HG03575 (cell line): ENCODE results near the gene QRICH2.
A peak's percentile ranks its signal among the peaks of the same experiment; 100 is the strongest.
"Not testable (repeated sequence)": the region's sequence is repeated elsewhere in the genome, so short reads cannot be mapped to it uniquely, and the experiment has no call there.

Experiments
- ATAC-seq: cut with Tn5 transposase; IDR thresholded peaks from one replicate; pipeline ENCODE4 v1.9.1; 2021; ENCODE audit not compliant: unreplicated experiment, insufficient number of reproducible peaks, low FRiP score; ENCODE audit errors: extremely low read depth

QRICH2 gene

DNA sequence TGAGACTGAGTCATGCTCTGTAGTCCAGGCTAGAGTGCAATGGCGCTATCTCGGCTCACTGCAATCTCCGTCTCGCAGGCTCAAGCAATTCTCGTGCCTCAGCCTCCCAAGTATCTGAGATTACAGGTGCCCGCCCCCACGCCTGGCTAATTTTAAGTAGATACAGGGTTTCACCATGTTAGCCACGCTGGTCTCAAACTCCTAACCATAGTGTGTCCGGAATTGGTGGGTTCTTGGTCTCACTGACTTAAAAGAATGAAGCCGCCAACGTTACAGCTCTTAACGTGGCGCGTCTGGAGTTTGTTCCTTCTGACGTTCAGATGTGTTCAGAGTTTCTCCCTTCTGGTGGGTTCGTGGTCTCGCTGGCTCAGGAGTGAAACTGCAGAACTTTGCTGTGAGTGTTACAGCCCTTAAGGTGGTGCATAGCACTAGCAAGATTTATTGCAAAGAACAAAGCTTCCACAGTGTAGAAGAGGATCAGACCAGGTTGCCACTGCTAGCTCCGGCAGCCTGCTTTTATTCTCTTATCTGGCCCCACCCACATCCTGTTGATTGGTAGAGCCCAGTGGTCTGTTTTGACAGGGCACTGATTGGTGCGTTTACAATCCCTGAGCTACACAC, 51.5 kb downstream of the QRICH2 start:
- ATAC-seq = not testable (repeated sequence)

DNA sequence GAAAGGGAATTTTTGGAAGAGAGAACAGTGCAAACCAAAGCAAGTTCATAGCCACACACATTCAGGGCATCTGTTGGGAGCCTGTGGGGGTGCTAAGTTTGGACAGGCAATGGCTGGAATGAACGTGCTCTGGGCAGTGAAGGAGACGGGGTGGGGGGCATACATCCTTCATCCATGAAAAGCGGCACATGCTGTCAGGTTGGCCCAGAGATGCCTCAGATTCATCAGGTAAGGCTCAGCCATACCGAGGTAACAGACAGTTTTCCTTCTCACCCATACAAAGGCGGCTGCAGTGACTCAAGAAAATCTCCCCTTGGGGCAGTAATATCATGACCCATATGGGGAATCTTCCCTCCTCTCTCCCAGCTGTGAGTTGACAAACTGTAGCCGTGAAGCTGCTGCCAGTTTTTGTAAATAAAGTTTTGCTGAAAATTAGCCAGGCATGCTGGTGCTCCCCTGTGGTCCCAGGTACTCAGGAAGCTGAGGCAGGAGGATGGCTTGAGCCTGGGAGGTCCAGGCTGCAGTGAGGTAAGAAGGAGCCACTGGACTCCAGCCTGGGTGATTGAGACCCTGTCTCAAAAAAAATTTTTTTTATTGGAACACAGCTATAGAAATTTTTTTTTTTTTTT, 52.2 kb downstream of the QRICH2 start:
- no peak for ATAC-seq

DNA sequence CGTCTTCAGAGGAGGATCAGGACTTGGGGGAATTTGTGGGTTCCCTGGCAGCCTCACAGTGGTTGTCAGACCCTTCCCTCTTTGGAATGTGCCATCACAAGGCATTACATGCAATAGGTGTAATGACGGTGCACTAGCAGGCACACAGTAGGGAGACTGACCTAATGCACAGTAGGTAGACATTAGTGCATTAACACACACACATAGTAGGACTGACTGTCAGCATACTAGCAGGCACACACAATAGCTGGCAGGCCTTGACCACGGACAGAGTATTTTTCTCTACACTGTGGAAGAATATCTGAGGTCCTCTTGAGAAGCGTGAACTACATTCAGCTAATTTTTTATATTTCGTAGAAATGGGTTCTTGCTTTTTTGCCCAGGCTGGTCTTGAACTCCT, 53.8 kb downstream of the QRICH2 start:
- ATAC-seq = no peak

DNA sequence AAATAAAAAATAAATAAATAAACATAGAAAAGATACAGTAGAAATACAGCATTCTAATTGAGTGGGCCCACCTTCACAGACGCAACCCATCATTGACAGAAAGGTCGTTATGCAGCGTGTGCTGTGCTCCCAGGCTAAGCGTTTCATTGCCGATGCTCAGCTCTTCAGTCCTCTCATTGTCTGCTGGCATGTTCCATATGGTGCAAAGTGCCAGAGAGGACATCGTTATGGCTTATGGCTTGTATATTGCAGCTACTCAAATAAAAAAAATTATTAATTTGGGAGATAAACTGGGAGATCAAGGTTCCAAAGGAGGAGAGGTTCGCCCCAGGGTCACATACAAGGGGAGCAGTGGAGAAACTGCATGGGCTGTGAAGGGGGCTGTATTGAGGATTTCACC, 54.2 kb downstream of the QRICH2 start:
- ATAC-seq = no peak

DNA sequence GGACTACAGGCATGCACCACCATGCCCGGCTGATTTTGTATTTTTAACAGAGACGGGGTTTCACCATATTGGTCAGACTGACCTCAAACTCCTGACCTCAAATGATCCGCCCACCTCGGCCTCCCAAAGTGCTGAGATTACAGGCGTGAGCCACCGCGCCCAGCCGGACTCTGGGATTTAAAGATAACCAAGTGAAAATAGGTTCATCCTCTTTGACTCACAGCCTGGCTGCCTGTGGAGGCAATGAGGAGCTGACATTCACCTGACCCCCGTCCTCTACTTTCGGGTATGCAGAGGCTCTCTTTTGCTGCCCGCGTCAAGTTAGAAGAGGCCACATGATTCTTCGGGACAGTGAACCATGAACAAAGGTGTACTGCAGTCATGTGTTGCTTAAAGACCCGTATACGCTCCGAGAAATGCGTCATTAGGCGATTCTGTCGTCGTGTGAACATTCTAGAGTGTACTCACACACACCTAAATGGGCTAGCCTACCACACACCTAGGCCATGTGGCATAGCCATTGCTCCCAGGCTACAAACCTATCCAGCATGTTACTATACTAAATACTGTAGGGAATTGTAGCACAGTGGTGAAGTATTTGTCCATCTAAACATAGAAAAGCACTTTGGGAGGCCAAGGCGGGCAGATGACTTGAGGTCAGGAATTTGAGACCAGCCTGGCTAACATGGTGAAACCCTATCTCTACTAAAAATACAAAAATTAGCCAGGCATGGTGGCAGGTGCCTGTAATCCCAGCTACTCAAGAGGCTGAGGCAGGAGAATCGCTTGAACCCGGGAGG, 54.9 kb downstream of the QRICH2 start:
- ATAC-seq = not testable (repeated sequence)

DNA sequence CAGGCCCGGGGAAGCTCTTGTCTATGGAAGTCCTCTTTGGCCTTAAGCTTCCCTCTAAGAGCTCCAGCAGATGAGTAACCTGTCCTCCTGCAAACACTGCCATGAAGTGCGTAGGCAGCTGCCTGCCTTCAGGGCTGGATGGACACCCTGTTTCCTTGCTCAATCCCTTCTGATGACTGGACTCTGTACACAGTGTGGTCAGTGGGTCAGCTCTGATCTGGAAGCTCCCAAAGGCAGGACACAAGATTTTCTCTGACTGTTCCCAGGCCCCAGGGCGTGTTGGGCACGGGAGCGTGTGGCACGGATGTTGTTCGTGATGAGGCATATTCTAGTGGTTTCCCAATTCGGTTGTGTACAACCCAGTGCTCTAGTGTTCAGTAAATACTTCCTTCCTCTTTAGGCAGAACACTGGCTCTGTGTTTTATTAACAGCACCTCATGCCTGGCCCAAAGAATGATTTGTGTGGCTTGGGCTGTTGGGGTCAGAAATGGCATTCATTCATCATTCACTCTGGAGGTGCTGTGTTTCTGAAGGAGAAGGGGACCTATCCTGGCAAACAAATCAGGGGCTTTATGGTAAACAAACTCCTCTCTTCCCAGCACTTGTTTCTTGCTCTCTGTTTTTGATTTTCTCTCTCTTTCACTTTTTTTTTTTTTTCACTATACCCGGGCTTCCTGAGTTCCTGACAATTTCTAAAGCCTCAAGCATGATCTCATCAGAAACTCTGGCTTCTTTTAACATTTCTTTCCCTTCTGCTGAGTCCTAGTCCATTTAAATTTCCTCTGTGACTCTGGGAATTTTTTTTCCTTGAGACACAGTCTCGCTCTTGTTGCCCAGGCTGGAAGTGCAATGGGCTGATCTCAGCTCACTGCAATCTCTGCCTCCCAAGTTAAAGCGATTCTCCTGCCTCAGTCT, 55.8 kb downstream of the QRICH2 start:
- no peak for ATAC-seq

DNA sequence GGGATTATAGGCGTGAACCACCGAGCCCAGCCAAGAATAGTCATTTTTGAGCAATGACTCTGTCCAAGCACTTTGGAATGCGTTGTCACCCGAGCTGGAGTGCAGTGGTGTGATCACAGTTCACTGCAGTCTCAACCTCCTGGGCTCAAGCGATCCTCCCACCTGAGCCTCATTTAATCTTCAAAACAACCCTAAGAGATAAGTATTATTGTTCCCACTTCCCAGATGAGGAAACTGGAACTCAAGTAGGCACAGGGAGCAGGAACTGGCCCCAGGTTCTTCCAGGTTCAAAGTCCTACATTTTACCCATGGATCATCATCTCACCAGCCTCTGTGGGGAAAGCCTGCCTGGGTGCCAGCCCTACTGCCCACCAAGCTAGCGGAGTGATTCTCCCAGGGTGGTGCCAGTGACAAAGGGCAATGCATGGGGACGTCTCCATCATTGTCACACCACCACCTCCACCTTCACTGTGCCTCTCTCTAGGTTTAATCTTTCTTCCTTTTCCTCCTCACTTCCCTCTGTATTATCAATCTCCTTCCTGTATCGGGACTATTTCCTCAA, 56.5 kb downstream of the QRICH2 start:
- ATAC-seq = no peak

DNA sequence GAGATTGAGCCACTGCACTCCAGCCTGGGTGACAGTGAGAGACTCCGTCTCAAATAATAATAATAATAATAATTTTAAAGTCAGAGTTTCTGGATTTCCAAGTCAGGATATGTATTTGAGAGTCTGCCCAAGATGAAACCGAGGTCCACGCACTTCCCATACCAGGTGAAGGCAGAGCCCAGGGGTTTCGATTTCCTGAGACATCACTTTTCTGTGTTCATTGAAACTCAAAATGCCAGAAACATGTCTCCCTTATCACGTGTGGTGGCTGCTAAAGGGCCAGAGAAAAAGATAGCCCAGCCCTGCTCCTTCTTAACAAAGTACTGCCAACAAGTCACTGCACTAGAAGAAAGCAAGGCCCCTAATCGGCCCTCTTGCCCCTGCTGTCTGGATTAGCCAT, 57.9 kb downstream of the QRICH2 start:
- no peak for ATAC-seq

DNA sequence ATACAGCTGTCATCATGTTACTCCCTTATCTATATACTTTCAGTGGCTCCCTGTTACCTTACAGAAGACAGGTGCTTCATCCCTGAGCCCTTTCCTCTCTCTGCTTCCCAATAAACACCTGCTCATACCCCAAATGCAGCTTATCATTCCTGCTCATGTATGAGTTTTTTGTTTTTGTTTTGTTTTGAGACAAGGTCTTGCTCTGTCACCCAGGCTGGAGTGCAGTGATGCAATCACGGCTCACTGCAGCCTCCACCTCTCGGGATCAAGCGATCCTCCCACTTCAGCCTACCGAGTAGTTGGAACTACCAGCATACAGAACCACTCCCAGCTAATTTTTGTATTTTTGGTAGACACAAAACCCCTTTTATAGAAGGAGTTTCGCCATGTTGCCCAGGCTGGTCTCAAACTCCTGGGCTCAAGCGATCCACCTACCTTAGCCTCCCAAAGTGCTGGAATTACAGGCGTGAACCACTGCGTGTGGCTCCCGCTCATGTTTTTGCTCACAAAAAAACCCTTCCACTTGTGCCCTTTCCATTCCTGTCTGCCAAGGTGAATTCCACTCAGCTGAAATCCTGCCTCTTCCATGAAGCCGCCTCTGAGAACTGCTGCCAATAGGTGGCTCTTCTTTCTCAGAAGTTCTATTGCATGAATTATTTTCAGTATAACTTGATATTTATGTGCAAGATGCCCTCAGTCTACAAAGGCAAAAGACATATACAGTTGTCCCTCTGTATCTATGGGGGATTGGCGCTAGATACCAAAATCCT, 59.9 kb downstream of the QRICH2 start:
- no peak for ATAC-seq

DNA sequence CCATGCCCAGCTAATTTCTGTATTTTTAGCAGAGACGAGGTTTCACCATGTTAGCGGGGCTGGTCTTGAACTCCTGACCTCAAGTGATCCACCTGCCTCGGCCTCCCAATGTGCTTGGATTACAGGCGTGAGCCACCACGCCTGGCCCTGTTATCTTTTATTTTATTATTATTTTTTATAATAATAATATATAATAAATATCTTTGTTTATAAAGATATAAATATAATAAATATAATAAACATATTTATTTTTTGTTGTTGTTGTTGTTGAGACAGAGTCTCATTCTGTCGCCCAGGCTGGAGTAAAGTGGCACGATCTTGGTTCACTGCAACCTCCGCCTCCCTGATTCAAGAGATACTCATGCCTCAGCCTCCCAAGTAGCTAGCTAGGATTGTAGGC, 60.8 kb downstream of the QRICH2 start:
- no peak for ATAC-seq

DNA sequence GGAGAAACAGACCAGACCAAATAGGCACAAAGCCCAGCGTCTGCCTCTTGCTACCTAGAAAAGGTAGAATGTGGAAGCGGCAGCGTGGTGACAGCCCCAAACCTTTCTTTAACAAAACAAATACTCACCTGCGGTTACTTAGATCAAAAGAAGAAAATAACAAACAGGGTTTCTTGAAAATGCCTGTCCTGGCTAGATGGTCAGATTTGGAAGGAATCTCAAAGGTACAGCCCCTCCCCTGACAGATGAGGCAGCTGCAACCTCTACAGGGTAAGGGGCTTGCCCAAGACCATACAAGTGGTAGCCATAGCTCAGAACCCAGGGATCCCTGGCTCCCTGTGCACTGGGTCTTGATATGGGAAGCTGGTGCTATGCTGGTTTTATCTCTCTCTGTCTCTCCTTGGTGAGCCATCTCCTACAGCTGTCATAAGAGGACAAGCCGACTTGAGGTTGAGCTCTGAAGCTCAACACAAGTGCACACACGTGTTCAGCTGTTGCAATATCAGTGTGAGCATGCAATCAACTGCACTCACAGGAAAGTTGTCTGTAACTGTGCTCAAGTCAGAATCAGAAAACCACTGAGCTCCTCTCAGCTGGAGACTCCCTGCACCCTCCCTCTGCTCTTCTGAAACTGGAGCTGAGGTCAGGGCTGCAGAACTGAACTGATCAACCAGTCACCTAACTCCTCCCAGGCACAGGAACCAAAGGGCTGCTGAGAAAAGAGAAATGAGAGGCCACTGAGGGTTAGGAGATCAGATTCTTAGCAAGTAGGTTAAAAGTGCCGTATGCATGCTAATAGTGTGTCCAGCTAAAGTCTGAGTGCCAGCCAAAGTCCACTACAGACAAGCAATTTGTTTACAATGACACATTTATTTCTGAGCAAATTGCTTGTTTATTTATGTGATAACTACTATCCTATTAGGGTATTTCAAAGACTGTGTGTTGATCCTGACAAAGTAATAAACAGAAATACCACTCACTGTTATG, 61.7 kb downstream of the QRICH2 start:
- ATAC-seq = peak; percentile 76

DNA sequence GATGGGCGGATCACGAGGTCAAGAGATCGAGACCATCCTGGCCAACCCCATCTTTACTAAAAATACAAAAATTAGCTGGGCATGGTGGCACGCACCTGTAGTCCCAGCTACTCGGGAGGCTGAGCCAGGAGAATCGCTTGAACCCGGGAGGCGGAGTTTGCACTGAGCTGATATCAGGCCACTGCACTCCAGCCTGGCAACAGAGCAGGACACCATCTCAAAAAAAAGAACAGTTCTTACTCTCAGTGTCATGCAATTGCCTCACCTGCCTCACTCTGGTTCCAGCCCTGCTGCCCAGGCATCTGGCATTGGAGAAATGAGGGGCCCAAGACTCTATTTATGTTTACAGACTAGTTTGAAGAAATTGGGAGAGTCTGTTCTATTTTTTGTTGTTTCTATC, 63.4 kb downstream of the QRICH2 start:
- ATAC-seq = not testable (repeated sequence)

DNA sequence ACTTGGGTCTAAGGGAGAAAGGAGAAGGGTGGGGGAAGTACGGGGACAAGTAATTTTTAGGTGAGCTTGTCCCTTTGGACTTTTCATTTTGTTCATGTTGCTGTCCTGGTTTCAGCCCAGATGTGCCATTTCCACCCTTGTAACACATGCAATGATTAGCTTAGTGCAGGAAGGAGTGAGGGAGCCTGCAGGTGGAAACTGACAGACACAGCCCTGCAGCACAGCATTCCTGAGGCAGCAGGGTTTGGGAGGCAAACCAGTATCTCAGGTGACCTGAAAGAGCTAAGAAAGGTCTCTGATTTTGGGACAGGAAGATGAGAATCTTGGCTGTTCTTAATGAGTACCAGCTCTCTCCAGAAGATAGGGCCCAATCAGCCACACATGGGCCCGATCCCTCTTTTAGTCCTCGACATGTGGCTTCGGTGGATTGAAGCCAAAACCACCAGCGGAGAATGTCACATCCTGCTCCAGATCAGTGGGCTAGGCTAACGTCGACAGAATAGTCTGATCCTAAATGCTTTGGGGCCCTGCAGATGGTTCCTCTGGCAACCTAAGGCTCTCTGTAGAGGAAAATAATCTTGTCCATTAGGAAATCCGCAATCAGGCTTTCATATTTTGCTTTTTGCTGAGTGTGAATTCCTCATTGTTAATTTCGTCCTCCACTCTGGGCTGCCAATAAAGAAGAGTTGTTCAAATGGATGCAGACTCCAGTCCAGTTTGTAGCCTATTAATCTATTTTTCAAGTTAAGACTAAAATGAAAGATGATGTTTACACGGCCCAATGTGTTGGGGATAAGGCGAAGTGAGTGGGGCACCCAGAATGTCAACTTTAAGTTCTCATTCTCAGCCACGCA, 64.0 kb downstream of the QRICH2 start:
- ATAC-seq = no peak

DNA sequence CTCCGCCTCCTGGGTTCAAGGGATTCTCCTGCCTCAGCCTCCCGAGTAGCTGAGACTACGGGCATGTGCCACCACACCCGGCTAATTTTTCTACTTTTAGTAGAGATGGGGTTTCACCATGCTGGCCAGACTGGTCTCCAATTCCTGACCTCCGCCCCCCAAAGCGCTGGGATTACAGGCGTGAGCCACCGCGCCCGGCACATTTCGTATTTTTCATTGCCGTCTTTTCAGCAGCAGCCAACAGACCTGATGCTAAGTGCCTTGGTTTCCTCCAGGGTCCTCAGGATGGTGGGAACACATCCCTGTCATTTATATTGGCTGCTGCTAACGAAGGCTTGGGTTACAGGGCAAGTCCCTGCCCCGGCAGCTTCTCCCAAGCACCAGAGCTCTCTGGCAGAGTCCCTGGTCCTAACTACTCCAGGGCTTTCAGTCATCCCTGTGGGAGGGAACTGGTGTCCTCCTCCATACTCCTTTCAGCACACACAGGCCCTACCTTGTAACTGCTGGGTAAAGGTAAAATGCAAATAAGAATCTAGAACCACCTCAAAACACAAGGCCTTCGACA, 66.3 kb downstream of the QRICH2 start:
- no peak for ATAC-seq

DNA sequence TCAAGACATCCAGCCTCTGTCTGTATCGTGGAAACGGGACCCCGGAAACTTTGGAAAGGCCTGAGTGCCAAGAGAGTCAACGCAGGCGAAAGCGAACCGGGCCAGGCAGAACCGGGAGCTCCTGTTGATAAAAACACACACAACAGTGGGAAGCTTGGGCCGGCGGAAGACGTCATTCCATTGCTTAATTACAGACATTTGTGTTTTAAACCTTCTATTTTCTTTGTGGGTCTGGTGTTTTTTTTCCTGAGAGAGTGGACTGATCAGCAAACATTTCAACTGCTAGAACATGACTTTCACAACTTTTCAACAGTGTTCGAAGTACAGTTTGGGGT, 66.9 kb downstream of the QRICH2 start:
- ATAC-seq = no peak

DNA sequence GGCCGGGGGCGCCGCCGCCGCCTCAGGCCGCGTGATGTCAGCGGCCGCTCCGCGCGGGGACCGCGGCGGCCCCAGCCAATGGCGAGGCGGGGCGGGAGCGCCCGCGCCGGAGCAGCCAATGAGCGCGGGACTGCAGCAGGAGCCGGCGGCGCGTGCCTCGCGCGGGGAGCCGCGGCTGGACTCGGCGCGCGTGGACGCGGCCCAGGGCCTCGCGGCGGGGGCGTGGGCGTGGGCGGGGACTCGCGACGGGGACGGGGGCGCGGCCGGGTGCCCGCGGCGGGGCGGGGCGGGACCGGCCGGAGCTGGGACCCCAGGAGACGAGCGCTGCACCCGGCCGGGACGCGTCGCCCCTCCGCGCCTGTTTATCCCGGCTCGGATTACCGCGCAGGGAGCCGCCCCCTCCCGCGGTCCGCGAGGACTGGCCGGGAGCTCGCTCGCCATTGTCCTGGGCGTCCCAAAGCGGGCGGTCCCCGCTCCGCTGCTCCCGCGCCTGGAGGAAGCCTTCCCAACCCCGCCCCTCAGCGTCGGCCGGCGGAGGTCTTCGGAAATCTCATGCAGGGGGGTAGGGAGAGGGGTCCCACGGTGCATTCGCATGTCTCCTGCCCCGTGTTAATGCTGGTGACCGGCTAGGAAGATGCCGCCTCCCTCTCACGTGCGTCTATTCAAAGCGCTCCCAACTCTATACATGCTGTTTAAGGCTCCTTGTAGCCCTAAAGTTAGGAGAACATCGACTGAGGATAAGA, 67.4 kb downstream of the QRICH2 start, which contains the start of gene RNF157:
RNF157 (minus strand) TSS at position 33 of the 743 bp plus-strand sequence. CDS start 253 bp downstream, outside the sequence.
- no peak for ATAC-seq
